Measurements from ENCODE around the gene TBL1XR1.

Gene TBL1XR1

DNA sequence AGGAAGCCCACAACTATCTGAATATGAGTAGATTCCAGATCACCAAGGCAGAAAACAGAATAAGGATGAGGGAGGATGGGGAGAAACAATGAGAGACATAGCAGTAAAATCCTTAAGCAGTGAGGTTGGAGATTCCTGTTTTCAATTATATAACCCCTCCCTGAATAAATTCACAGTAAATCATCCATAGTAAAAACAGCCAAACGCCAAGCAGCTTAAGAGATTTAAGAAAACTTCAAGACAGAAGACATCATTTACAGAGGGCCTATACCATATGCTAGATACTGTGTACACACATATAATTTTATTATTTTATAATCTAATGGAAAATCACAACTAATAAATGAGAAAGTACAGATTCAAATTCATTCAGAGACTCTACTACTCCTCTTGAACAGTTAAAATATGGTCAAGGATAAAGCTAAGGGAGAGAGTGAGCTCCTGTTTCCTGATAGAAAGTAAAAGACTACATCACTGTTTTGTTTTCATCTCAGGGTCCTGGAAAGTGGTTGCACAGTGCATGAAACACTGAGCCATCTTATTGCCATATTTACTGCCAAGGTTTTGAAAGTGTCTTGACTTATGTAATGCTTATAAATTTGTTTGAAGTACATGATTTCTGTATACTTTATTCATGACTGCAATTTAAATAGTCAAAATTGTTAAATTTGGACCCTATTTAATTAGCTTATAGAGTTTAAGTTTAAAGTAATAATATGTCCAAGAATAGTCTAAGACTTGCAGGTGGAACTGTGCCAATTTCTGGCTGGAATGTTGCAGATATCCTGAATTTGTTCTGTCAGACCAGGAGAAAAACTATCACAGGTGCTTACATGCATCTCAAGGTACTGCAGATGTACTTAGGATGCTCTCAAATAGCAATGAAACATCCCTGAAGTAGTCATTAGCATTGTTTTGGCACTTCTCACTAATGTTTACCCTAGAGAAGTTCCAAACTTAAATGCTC lies 141.4 kb downstream of the TBL1XR1 start:
- TF ChIP-seq, protein P1, sequence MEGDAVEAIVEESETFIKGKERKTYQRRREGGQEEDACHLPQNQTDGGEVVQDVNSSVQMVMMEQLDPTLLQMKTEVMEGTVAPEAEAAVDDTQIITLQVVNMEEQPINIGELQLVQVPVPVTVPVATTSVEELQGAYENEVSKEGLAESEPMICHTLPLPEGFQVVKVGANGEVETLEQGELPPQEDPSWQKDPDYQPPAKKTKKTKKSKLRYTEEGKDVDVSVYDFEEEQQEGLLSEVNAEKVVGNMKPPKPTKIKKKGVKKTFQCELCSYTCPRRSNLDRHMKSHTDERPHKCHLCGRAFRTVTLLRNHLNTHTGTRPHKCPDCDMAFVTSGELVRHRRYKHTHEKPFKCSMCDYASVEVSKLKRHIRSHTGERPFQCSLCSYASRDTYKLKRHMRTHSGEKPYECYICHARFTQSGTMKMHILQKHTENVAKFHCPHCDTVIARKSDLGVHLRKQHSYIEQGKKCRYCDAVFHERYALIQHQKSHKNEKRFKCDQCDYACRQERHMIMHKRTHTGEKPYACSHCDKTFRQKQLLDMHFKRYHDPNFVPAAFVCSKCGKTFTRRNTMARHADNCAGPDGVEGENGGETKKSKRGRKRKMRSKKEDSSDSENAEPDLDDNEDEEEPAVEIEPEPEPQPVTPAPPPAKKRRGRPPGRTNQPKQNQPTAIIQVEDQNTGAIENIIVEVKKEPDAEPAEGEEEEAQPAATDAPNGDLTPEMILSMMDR (IDR thresholded peaks at IDR 0.05; ENCODE audit: insufficient read depth, missing control alignments): no peak
- FAIRE-seq (peak; percentile 58), DNase-seq (ENCODE audit: insufficient read length, low spot score) (no peak)

DNA sequence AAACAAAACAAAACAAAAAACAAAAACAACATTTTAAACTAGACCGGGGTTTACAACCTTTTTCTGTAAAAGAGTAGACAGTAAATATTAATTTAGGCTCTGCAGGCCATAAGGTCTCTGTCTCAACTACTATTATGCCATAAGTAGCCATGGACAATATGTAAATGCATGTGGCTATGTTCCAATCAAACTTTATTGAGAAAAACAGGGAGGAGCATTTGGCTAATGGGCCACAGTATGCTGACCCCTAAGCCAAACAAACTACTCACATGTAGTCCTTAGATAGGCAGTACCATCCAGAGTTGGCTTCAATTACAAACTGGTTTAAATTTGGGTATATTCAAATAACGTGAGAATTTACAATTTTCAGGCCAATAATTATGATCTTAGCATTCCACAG lies 144.2 kb downstream of the TBL1XR1 start:
- DNase-seq (ENCODE audit: insufficient read length, low spot score): no peak
- FAIRE-seq: no peak
- TF ChIP-seq, protein P1 (IDR thresholded peaks at IDR 0.05; ENCODE audit: insufficient read depth, missing control alignments): no peak

DNA sequence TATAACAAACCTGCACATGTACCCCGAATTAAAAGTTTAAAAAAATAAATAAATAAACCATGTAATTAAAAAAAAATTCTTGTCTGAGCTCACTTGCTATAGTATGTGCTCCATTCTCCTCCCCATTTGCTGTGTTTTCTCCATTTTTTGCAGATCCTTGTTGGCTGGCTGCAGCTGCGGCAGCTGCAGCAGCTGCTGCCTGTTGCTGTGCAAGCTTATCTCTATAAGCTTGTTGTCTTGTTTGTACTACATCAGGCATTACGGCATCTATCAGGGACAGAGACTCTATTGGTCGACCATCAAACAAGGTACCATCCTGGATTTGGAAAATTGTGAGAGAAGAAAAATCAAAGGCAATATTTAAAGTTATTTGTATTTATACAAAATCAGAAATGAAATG lies 145.9 kb downstream of the TBL1XR1 start:
- no peak for DNase-seq (ENCODE audit: insufficient read length, low spot score)
- FAIRE-seq: no peak
- TF ChIP-seq, protein P1 (IDR thresholded peaks at IDR 0.05; ENCODE audit: insufficient read depth, missing control alignments): no peak

DNA sequence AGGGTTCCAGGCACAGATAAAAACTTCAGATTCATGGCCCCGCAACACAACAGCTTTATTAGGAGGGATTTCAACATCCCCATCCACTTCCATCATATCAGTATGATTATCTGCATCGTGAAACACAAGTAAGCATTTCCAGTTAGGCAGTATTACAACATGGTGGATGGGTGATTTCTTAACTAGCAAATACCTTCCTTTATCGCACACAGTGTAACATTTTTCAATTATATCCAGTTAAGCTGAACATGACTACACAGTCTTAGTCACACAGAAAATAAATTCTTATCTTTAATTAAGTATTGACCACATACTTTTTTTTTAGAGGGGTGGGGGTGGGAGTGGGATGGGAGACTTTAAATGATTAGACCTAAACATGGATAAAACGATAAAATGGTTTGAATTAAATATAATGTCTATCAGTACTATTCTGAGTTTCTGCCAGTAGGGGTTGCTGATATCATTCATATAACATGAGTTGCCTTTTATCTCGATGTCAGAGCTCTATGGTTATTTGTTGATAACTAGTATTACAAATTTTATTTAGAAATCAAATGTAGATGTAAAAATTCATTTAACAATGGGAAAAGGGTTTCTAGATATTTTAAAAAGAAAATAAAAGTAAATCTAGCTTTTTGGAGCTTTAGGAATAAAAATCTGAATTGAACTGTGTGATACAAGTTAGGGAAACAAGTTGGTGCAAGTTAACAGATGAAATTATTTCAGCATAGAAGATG lies 146.6 kb downstream of the TBL1XR1 start:
- DNase-seq (ENCODE audit: insufficient read length, low spot score) (no peak), FAIRE-seq (no peak)
- TF ChIP-seq, protein P1 (IDR thresholded peaks at IDR 0.05; ENCODE audit: insufficient read depth, missing control alignments): peak; percentile 81

DNA sequence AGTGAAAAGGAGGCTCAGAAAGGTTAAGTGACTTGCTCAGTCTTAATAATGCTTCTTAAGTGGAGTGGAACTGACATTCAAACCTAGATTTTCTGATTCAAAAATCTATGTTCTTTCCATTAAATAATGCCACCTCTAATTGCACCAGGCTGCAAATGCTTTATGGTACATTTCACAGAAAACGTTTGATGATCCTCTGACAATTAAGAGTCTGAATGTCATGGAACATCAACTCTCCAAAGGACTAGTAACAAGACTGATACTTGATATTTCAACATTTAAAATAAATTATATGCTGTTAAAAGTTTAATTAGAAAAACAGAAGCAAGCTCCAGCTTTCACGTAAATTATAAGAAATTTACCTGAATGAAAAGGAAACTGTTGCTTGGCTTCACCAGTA lies 151.5 kb downstream of the TBL1XR1 start:
- FAIRE-seq (no peak), DNase-seq (ENCODE audit: insufficient read length, low spot score) (no peak)
- TF ChIP-seq, protein P1 (IDR thresholded peaks at IDR 0.05; ENCODE audit: insufficient read depth, missing control alignments): no peak

DNA sequence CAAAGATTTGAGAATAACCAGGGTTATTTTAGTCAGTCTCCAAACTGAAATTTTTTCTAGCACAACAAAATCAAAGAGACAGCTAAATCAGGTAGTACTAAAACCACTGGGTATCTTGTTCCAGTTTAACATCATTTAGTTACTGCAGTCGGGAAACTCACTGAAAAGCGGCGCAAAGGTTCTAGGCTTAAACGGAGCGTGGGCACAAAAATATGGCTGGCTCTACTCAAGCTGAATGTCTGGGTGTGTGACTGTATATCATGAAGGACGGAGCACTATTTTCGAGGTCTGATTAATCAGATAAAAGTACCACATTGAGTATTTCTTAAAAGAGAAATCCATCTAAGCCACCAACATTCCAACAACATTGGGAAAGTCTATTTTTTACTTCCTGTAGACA lies 152.1 kb downstream of the TBL1XR1 start:
- DNase-seq (ENCODE audit: insufficient read length, low spot score) (no peak), FAIRE-seq (no peak)
- TF ChIP-seq, protein P1 (IDR thresholded peaks at IDR 0.05; ENCODE audit: insufficient read depth, missing control alignments): no peak
